ENCODE results near the gene AFF3.
"Not testable (repeated sequence)": the region's sequence is repeated elsewhere in the genome, so short reads cannot be mapped to it uniquely, and the experiment has no call there.

The AFF3 gene

DNA sequence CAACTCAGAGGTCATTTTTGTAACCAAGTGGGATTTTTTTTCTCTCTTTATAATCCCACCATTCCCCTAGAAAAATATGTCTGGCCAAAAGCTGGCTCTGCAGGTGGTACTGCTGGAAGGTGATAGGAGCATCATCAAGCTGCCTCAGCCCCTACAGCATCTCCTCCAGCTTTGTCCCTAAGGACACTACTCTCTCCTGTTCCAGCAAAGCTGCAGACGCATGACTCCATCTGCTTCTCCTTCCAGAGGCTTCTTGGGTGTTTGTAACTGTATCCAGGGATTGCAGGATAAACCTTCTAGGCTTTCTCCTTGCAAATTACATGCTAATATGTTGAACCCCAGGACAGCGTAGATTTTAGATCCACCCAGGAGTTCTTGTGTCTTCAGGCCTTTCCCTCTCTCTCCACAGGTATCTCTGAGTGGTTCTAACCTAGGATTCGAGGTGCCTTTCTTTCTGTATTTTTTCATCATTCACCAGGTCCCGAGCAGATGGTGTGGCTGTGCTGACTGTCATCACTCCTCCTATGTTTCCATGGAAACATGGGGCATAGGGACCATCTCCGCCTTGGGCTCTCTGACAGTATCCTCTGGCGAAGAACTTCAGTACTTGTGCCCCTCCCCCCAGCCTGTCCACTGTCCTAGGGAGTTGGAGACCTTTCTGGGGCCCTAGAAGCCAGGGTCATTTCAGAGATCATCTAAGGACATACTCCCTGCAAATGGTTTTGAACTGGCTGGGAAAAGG is 34.3 kb downstream of the AFF3 start:
- DNase-seq (ENCODE audit: extremely low read depth in 1 of 2, low read depth in 1 of 2), result no peak

DNA sequence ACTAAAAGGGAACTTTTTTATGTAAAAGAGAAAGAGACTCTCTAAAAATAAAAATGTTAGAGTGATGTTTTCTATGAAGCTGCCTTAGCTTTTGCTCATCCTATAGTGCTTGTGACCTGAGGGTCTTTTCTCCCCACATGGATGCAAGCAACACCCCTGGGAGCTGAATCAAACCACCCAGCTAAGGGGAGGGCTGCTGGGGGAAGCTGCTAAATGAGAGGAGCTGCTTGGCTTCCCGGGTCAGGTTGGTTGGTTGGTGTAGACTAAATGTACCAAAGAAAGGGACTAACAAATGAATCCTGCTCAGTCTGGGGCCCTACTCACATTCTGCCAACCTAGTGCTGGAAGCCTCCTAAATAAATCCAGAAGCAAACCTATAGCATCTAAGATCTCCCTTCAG is 35.0 kb downstream of the AFF3 start:
- no peak for DNase-seq (ENCODE audit: extremely low read depth in 1 of 2, low read depth in 1 of 2)

DNA sequence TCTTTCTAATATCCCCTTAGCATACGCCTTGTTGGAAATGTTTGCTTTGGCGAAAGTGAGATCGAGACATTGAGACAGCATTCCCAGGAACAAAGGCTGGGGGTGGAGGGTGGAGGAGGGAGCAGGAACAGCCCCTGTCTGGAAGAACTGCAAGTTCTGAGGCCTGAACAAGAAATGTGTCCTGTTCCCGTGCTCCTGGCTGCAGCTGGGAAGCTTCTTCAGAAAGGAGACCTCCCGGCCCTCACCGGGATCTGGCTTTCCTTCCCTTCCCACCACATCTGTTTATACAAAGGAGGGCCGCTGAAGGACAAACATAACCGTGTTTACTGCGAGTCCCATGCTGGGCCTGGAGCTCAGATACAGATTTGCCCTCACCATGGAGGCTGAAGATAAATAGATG is 35.9 kb downstream of the AFF3 start:
- no peak for DNase-seq (ENCODE audit: extremely low read depth in 1 of 2, low read depth in 1 of 2)

DNA sequence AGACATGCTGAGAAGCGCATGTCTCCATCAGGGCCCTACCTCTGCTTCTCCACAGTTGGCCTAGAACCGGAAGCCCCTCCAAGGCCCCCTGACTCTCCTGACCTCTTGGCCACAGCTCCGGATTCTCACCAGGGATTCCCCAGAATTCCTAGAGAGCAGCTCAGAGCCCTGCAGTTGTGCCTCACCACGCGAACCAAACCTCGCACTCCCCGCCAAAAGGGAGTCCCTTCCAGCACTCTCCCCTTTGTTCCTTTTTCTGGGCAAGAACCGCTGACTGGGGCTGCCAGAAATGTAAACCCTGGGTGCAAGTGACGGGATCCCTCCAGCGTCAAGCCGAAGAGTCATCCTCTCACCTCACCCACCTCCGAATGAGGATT is 36.7 kb downstream of the AFF3 start:
- DNase-seq (ENCODE audit: extremely low read depth in 1 of 2, low read depth in 1 of 2), result no peak

DNA sequence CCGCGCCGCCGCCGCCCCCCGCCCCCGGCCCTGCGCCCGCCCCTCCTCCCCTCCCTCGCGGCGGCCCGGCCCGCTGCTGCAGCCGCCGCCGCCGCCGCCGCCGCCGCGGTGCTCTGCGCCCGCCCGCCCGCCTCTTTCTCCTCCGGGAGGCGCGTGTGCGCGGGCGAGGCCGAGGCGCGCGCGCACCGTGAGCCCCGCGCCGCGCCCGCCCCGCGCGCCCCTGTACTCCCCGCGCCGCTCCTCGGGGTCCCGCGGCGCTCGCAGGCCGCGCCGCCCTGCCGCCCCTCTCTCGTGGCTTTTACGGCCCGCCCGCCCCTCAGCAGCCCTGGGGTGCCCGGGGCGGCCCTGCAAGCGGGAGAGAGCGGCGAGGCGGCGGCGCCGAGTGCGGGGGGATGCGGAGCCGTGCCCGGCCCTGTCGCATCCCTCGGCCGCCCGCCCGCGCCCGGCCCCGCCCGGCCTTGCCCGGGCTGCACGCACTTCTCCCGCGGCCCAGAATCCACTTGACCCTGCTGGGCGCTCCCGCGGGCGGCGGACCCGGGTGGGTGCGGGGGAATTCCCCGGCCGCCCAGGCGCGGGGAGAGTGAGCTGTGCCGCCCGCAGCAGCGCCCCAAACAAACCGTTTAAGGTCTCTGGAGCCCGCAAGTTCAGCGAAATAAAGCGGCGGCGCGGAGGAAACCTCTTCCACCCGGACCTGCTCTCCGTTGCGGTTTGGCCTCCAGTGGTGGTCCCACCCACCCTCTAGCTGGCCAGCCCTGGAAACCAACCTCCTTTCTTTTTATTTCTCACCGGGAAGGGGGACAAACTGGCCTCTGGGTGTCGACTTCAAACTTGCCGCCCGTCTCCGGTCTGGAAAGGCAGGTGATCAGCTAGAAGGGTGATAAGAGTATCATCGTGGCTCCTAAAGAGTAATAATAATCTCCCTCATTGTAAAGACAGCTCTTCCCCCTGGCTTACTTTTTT is 37.4 kb downstream of the AFF3 start:
- DNase-seq (ENCODE audit: extremely low read depth in 1 of 2, low read depth in 1 of 2), result no peak

DNA sequence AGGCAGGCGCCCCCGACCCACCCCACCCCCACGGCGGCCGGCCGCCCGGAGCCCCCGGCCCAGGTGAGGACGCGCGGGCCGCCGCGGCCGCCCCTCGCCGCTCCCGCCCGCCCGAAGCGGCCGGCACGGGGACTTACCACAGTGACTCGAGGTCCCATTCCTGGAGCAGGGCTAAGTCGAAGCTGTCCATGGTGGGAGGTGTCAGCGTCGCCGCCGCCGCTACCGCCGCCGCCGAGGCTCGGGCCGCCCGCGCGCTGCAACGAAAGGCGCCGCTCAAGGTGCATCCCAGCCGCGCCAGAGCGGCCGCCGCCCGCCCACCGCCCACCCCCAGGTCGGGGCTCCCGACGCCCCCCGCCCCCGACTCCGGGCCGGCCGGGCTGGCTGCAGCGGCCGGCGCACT is 38.1 kb downstream of the AFF3 start:
- not testable (repeated sequence) for DNase-seq (ENCODE audit: extremely low read depth in 1 of 2, low read depth in 1 of 2)

DNA sequence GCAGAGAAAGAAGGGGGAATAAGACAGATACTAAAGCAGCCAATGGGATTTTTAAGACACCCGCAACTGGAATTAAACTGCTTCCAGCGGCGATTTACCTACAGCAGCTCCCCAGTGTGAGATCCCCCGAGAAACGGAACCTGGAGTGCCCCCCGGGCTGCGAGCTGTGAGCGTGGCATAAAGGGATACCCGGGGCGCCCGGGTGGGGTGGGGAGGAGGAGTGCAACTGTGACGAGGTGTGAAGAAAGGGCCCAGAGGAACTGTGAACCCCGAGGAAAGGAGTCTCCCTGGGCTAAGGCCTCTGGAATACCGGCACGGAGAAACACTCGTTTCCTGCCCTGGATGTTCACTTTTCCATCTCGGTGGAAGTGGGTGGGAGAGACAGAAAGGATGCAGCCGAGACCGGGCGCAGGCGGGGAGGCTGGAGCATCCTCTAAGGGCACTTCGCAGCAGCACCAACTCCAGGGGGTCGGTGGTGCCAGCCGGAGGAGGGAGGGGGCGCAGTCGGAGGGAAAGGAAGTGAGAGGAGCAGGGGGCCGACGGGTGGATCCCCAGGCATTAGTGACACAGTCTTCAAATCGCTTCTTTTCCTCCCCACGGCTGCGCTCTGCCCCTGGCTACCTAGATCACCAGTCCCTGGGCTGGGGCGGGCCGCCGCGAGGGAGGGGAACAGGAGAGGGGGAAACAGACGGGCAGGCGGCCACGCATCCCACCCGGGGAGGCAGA is 38.7 kb downstream of the AFF3 start:
- not testable (repeated sequence) for DNase-seq (ENCODE audit: extremely low read depth in 1 of 2, low read depth in 1 of 2)

DNA sequence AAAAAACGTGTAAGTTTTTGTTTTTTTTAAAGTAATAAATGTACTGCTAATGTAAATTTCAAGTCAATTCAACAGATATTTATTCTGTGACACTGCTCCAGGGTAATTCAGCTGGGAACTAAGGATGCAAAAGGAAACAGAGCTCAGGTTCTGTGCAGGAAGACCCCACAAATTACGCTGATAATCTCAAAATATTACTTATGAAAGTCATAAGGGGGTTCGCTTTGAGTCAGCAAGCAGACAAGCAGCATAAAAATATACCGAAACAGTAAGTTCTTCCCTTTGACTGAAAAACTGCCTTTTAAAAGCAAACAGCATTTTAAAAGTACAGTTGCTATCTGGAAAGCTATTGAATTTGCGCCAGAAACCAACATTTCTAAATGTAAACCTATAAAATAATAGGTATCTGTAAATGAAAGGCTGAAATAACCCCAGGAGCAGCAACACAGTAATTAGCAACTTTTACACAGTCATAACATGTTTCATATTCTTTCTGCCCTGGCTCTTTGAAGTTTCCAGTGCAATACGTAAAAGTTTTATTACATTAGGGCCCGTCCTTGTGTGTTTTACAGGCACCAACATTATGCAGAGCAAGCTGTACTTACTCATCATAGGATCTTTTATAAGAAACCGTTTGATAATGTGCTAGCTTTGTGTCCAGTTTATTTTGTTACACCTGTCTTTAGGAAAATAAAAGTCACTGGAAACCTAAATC is 39.8 kb downstream of the AFF3 start:
- DNase-seq (ENCODE audit: extremely low read depth in 1 of 2, low read depth in 1 of 2), result not testable (repeated sequence)

DNA sequence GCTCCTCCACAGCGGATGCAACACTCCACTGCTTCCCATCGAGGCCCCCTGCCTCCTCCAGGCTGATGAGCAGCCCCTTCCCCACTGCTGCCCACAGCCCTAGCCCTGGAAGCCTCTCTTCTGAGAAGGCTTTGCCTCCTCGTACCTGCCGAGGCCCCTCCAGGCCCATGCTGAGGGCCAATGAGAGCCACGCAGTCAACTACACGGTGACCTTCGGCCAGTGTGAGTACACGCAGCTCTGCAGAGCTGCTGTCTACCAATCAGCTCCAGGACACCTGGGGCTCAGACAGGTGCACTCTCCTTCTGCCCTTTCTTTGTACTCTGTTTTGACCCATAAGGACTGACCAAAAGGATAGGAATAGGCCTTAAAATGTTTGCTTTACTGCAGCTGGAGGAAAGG is 43.5 kb downstream of the AFF3 start:
- not testable (repeated sequence) for DNase-seq (ENCODE audit: extremely low read depth in 1 of 2, low read depth in 1 of 2)

DNA sequence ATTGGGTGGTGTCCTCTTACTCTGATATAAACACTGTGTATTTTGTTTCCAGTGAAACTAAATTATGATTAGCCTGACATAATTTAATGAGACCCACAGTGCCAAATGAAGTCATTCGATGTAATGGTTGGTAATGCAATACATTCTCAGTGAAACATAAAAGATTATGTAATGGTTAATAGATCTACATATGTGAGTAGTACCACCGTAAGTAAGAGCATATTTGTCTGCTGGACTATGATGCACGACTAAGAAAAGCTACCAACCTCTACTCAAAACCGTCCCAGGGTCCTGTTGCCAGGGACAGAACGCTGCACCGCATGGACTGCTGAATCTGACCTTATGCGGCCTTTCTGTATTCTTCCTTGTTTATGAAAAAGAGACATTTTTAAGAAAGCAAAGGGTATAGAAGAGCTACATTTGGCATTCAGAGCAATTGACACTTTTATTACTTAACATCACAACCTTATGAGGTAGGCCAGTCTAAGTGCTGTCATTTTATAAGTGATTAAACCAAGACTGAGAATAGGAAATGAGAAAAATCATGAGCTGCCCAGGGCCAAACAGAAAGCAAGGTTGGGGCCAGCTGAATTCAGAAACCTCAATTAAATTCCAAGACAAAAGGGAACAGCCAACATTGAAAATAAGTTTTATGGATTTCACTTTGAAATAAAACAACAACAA is 44.6 kb downstream of the AFF3 start:
- not testable (repeated sequence) for DNase-seq (ENCODE audit: extremely low read depth in 1 of 2, low read depth in 1 of 2)

DNA sequence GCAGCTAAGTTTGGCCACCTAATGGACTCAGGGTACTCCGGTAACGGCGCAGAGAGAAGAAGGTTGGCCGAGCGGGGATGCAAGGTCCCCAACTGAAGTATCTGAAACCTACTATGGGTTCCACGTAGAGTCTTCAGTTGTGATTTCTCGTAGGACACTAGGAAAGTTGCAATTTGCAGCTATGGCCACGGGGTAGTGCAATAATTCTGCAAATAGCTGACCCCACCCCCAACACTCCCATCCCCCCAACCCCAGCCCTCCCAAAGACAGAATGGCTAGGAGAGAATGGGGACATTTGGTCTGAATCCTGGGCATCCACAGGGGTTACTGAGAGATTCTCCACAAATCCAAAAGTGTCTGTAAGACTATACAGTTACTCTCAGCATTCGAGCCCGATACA is 46.5 kb downstream of the AFF3 start:
- not testable (repeated sequence) for DNase-seq (ENCODE audit: extremely low read depth in 1 of 2, low read depth in 1 of 2)

DNA sequence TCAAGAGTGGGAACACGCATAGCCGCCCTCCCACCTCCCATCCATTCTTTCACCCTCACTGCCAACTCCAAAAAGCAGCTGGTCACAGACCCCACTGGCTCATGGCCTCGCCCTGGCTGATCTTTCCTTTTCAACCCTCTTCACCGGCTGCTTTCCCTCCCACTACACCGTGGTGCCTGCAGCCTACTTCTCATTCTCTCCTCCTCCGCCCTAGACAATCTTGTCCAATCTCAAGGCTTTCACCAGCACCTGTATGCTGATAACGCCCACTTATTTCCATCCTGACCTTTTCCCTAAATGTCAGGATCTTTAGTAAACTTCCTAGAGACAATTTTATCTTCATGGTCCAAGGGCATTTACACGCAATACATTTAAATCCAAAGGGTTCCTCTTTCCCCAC is 50.6 kb downstream of the AFF3 start:
- not testable (repeated sequence) for DNase-seq (ENCODE audit: extremely low read depth in 1 of 2, low read depth in 1 of 2)

DNA sequence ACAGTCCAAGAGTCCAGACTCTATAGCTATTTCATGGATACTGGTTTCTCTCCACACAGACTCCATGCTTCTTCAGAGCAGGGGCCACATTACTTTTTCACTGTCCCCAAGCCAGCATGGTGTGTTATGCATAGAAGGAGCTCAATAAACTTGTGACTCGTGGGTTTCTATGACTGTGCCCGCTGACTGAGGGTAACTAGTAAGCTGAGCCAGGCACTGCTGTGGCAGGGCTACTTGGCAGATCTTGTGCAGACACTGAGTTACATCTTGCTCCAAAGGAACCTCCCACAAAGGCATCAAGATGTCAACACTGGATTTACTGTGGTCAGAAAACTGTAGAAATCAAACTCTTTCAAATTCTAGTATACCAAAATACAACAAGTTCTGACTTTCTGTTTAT is 56.6 kb downstream of the AFF3 start:
- not testable (repeated sequence) for DNase-seq (ENCODE audit: extremely low read depth in 1 of 2, low read depth in 1 of 2)

DNA sequence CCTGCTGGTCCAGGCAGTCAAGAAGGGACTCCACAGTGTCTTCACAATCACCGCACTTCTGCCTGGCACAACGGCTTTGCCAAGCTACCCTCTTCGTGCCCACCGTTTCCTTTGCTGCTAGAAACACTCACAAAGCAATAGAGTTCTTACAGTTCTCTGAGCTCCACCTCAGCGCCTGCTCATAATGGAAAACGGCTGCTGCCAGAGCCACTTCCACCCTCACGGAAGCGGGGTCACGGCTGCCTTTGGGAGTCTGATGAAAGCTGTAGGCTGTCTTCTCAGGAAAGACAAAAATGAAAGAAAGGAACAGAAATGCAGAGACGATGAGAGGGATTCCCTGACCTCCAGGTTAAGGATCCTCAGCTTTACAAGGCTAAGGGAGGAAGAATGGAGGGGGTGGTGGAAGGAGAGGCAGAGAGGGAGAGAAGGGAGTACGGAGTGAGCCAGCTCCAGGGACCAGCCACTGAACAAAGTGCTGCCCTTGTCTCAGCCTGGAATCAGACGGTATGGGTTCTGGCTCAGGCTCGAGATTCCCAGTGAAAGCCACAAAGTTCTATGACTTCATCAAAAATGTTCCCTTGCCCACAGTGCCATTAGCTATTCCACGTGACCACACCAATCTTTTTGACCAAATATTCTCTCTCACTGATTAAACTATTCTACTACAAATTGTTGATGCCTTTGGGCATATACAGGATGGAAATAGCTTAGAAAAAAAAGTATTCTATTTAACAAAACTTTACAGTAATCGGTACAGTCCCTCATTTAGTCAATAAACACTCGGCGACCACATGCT is 58.8 kb downstream of the AFF3 start:
- not testable (repeated sequence) for DNase-seq (ENCODE audit: extremely low read depth in 1 of 2, low read depth in 1 of 2)

DNA sequence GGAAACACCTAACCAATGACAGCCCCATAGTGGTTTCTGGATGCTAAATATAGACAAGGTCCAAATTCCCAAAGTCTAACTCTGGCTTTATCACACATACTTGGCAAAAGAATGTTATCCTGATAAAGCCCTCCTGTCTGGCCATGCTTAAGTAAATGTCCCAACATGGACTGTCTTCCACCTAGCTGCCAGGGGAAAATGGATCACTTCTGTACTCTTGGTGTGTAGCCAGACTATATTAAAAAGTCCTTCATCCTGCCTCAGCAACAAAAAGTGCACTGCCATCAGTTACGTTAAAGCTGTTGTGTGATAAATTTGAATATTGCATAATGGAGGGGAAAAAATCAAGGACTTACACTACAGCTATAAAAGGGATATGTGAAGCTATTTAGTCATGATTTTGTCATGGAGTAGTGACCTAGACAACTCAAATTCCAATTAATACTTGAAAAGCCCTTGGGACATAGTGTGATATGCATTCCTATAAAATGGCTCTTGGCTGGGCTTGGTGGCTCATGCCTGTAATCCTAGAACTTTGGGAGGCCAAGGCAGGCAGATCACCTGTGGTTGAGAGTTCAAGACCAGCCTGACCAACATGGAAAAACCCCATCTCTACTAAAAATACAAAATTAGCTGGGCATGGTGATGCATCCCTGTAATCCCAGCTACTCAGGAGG is 60.0 kb downstream of the AFF3 start:
- DNase-seq (ENCODE audit: extremely low read depth in 1 of 2, low read depth in 1 of 2), result not testable (repeated sequence)

DNA sequence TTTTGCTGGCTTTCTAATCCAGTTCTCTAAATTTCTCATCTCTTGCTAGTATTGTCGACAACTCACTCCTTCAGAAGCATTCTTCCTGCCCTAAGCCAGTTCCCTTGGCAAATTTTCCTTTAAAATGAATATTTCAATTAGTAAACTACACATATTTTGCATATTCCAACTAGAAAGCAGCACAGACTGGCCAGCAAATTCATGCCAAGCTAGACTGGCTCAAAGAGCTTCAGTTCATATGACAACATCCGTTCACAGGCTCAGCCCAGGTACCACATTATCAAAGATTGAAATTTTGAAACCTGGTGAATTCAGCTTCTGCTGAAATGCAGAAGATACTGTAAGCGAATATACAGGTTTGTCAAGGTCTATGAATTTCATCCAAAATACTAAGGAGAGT is 64.5 kb downstream of the AFF3 start:
- no peak for DNase-seq (ENCODE audit: extremely low read depth in 1 of 2, low read depth in 1 of 2)

DNA sequence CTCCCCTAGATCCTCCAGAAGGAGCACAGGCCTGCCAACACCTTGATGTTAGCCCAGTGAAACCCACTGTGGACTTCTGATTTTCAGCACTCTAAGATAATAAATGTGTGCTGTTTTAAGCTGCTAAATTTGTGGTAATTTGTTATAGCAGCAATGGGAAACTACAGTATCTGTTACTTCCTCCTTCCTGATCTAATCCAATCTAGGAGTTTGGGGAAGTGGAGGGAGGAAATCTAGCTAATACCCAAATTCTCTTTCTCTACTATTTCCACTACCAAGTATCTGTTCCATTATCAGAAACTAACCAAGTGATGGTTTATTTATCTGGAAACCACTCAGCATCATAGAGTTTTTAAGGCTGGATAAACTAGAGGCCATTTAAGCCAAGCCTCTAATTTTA is 64.9 kb downstream of the AFF3 start:
- no peak for DNase-seq (ENCODE audit: extremely low read depth in 1 of 2, low read depth in 1 of 2)

DNA sequence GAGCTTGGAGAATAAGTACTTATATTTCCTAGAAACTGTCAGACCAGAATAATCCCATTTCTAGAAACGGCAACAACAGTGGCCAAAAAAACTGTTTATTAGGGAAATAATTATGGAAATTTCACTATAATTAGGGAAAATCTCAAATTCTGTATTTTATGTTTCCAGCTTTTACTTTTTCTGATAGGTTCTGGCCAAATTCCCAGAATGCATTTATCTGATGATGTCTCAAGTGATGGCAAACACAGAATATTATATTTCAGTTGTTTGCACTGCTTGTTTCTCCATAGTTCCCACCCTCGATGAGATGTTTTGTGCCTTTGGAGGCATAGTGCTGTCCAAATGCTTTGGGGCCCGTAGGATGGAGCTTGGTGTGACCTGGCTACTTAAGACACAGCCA is 66.9 kb downstream of the AFF3 start:
- no peak for DNase-seq (ENCODE audit: extremely low read depth in 1 of 2, low read depth in 1 of 2)

DNA sequence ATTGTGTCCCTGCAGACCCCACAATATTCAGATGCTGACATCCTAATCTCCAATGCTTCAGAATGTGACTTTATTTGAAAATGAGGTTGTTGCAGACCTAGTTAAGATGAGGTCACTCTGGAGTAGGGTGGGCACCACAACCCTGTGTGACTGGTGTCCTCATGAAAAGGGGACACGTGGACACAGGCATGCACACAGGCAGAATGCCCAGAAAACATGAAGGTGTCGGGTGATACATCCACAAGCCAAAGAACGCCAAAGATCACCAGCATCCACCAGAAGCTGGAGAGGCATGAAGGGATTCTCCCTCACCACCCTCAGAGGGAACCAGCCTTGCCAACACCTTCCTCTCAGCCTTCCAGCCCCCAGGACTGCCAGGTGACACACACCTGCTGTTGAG is 69.3 kb downstream of the AFF3 start:
- no peak for DNase-seq (ENCODE audit: extremely low read depth in 1 of 2, low read depth in 1 of 2)

Measured in activated CD8-positive, alpha-beta memory T cell treated with anti-CD3 and anti-CD28 coated beads for 1 hour (primary cell).